RWPE1 (cell line): ENCODE results near the gene MUC2.

Experiments
- CTCF ChIA-PET: fragments of 350-600 bp; sonication (Branson Sonifier 250); formaldehyde crosslinking; extraction: SDS; loops from one replicate; lab custom pipeline; 2021; lab: Yijun Ruan, JAX
- POLR2A ChIA-PET: fragments of 400-600 bp; formaldehyde crosslinking; extraction: SDS; loops from one replicate; lab custom pipeline; 2020; ENCODE audit warnings: antibody characterized with exemption; ENCODE audit not compliant: low non-redundant PET; lab: Yijun Ruan, JAX
- DNase-seq: peaks from one replicate; pipeline ENCODE4 v3.0.0; 2012; ENCODE audit warnings: low spot score
- H3K27ac ChIP-seq: fragments of 450-650 bp; 2 replicates; pipeline ENCODE4 v1.5.1; 2017
- TF ChIP-seq, protein P1 (sequence below): fragments of 450-650 bp; conservative IDR thresholded peaks from 2 replicates; pipeline ENCODE4 v1.5.1; 2017; ENCODE audit warnings: low read depth, mild to moderate bottlenecking

MUC2 gene

DNA sequence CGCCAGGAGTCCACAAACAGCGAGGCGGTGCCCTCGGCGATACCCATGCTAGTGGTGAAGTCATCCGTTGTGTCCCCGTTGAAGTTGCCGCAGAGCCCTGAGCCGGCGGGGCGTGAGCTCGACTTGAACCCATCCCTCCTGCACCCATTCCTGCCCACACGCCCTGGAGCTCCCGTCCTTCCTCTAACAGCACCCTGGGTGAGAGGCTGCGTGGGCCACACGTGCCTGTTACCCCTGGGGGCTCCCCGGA, 46.5 kb upstream of the MUC2 start:
- DNase-seq: no peak
- TF ChIP-seq, protein P1, sequence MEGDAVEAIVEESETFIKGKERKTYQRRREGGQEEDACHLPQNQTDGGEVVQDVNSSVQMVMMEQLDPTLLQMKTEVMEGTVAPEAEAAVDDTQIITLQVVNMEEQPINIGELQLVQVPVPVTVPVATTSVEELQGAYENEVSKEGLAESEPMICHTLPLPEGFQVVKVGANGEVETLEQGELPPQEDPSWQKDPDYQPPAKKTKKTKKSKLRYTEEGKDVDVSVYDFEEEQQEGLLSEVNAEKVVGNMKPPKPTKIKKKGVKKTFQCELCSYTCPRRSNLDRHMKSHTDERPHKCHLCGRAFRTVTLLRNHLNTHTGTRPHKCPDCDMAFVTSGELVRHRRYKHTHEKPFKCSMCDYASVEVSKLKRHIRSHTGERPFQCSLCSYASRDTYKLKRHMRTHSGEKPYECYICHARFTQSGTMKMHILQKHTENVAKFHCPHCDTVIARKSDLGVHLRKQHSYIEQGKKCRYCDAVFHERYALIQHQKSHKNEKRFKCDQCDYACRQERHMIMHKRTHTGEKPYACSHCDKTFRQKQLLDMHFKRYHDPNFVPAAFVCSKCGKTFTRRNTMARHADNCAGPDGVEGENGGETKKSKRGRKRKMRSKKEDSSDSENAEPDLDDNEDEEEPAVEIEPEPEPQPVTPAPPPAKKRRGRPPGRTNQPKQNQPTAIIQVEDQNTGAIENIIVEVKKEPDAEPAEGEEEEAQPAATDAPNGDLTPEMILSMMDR: no peak
- CTCF ChIA-PET: interaction anchor here (0.6 kb wide), 1 partner anchor 16 kb away, joined by 3 read pairs; no protein-coding TSS in a partner anchor
- POLR2A ChIA-PET: no interaction called here
- no peak overlapping the region for H3K27ac ChIP-seq

DNA sequence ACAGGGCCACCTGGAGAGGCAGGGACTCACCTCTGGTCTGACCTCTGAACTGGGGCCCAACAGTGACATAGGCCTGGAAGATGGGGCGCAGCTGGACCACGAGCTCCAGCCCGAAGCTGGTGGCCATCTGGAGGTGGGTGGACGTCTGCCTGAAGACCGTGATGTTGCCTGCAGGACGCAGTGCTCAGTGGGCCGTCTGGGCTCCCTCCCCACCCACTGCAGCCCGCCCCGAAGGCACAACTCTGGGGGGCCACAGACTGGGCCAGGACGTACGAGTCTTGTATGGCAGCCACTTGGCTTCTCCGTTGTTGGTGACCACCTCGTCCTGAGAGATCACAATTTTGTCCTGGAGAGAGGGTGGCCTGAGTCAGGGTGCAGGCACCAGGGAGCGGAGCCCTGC, 46.1 kb upstream of the MUC2 start:
- POLR2A ChIA-PET: no interaction called here
- TF ChIP-seq, protein P1: no peak
- H3K27ac ChIP-seq: no peak overlapping the region
- DNase-seq: no peak
- CTCF ChIA-PET: interaction anchor here (0.6 kb wide), 1 partner anchor 170 kb away, joined by 3 read pairs; no protein-coding TSS in a partner anchor

DNA sequence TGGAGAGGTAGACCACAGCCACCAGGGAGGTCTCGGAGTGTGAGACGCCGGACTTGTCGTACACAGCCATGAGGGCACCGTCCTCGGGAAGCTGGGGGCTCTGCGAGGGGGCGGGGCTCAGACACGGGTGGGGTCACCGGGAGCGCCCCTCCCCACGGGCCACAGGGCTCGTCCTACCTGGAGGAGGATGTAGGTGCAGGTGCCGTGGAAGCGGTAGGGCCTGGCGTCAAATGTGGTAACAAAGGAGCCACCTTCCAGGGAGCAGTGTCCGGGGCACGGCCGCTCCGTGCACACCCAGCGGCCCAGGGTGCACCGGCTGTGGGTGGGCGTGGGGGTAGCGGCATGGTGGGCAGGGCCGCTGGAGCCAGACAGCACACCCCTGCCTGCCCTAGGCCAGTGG, 45.6 kb upstream of the MUC2 start:
- no peak overlapping the region for H3K27ac ChIP-seq
- POLR2A ChIA-PET: no interaction called here
- CTCF ChIA-PET: interaction anchor here (0.6 kb wide), 1 partner anchor 171 kb away, joined by 3 read pairs; no protein-coding TSS in a partner anchor
- TF ChIP-seq, protein P1: no peak
- DNase-seq: no peak

DNA sequence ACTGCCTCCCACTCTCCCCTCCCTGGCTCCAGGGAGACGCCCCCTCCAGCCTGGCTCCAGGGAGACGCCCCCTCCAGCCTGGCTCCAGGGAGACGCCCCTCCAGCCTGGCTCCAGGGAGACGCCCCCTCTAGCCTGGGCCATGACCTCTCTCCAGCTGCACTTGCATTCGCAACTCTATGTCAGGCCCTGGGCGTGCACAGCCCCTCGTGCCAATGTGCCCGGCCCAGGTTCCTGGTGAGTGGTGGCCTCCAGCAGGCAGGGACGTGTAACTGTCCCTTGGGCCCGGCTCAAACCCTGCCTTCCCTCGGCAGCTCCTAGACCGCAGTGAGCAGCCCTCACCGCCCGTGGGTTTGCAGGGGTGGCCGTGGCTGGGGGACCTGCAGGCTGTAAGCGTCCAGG, 45.0 kb upstream of the MUC2 start:
- ChIA-PET CTCF (interaction anchor here (0.6 kb wide), 1 partner anchor 186 kb away, joined by 3 read pairs; no protein-coding TSS in a partner anchor), POLR2A (no interaction called here)
- H3K27ac ChIP-seq: no peak overlapping the region
- TF ChIP-seq, protein P1: no peak
- no peak for DNase-seq

DNA sequence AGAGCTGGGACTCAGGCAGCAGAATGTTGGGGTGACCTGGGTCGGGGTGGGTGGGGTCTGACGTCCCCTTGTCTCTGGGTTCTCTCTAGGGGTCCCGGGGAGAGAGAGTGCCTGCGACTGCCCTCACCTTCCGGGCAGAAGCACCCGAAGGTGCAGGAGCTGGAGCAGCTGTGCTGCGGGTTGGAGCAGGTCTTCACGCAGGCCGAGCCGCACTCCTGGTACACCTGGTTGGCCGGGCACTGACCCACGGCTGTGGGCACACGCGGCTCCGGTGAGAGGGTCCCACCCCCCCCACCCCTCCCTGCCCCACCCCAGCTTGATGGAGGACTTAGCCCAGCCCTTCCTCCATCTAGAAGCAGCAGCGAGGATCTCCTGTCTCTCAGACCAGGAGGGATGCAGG, 44.6 kb upstream of the MUC2 start:
- DNase-seq: no peak
- ChIA-PET CTCF (interaction anchor here (0.6 kb wide), 1 partner anchor 187 kb away, joined by 3 read pairs; no protein-coding TSS in a partner anchor), POLR2A (no interaction called here)
- TF ChIP-seq, protein P1: no peak
- no peak overlapping the region for H3K27ac ChIP-seq

DNA sequence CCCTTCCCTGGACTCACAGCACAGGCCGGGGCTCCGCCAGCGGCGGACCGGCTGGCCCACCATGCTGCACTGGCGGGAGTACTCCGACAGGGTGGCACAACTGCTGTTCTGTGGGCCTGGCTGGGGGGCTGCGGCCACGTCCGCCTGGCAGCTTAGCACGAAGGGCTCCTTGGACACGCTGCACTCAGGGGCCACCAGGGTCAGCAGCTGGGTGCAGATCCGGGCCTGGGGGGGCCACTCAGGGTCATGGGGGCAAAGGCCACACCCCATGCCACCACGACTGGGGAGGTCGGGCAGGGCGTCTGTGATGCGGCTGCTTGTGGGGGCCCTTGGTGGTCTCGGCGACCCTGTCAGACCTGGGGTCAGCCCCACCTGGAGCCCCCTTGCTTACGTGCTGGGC, 44.1 kb upstream of the MUC2 start:
- TF ChIP-seq, protein P1: no peak
- no peak for DNase-seq
- ChIA-PET POLR2A (no interaction called here), CTCF (interaction anchor here (1.0 kb wide), 1 partner anchor 21 kb away, joined by 4 read pairs; no protein-coding TSS in a partner anchor)
- no peak overlapping the region for H3K27ac ChIP-seq
